NB4 (cell line): ENCODE results near the gene CFAP46.

Source experiments
- MYC ChIP-seq: IDR thresholded peaks from 2 replicates; pipeline ENCODE4 v1.6.1; 2011; ENCODE audit warnings: low read depth, low read length
- POLR2A ChIP-seq: IDR thresholded peaks from 2 replicates; pipeline ENCODE4 v1.6.1; 2011; ENCODE audit warnings: mild to moderate bottlenecking; ENCODE audit not compliant: insufficient read length; ENCODE audit errors: extremely low read depth
- TF ChIP-seq, protein P1 (sequence below): IDR thresholded peaks from one replicate; pipeline ENCODE4 v1.5.1; 2012; ENCODE audit warnings: low read depth, low read length
- TF ChIP-seq, protein P2 (sequence below): IDR thresholded peaks from 2 replicates; pipeline ENCODE4 v1.6.1; 2011; ENCODE audit warnings: low read depth, low read length

DNA sequence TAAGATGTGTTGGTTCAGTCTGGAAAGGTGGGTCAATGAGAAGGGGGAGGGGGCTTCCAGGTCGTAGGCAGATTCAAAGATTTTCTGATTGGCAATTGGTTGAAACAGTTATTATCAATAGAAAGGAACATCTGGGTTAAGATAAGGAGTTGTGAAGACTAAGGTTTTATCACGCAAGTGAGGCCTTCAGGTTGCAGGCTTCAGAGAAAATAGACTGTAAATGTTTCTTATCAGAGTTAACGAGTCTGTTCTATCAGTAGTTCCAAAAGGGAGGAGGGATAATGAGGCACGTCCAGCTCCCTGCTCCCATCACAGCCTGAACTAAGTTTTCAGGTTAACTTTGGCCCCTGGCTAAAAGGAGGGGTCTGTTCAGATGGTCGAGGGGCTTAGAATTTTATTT is 11.1 kb upstream of the CFAP46 start:
- TF ChIP-seq, protein P1, sequence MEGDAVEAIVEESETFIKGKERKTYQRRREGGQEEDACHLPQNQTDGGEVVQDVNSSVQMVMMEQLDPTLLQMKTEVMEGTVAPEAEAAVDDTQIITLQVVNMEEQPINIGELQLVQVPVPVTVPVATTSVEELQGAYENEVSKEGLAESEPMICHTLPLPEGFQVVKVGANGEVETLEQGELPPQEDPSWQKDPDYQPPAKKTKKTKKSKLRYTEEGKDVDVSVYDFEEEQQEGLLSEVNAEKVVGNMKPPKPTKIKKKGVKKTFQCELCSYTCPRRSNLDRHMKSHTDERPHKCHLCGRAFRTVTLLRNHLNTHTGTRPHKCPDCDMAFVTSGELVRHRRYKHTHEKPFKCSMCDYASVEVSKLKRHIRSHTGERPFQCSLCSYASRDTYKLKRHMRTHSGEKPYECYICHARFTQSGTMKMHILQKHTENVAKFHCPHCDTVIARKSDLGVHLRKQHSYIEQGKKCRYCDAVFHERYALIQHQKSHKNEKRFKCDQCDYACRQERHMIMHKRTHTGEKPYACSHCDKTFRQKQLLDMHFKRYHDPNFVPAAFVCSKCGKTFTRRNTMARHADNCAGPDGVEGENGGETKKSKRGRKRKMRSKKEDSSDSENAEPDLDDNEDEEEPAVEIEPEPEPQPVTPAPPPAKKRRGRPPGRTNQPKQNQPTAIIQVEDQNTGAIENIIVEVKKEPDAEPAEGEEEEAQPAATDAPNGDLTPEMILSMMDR: no peak
- TF ChIP-seq POLR2A (no peak), MYC (no peak)
- TF ChIP-seq, protein P2, sequence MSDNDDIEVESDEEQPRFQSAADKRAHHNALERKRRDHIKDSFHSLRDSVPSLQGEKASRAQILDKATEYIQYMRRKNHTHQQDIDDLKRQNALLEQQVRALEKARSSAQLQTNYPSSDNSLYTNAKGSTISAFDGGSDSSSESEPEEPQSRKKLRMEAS: no peak
